ENCODE results near the gene AUTS2.

The AUTS2 gene

GRCh38 chr7:70474639-70475234 lies 876.5 kb downstream of the AUTS2 start:
- H3K4me3 ChIP-seq (replicated peaks; ENCODE audit: insufficient read depth, low read length) = no peak overlapping the region
- H3K27me3 ChIP-seq (ENCODE audit: insufficient read depth, poor library complexity, severe bottlenecking) = no peaks in the 10 kb centered on the region
- TF ChIP-seq REST (IDR thresholded peaks at IDR 0.05; ENCODE audit: insufficient replicate concordance, low read depth) (no peak), SPI1 (IDR thresholded peaks at IDR 0.05; ENCODE audit: borderline replicate concordance, low read depth) (no peak), CTCF (IDR thresholded peaks at IDR 0.05; ENCODE audit: insufficient read depth, low read length) (no peak), POLR2AphosphoS5 (IDR thresholded peaks at IDR 0.05; ENCODE audit: low read depth) (no peak), GABPA (IDR thresholded peaks at IDR 0.05; ENCODE audit: low read depth) (no peak)
- H3K27ac ChIP-seq (replicated peaks) = no peak overlapping the region
- DNase-seq (ENCODE audit: low read depth in 1 of 2, low spot score in 1 of 2) = no peak

GRCh38 chr7:70477036-70478010 lies 879.0 kb downstream of the AUTS2 start:
- Histone ChIP-seq H3K4me3 (replicated peaks; ENCODE audit: insufficient read depth, low read length) (no peak overlapping the region), H3K27me3 (ENCODE audit: insufficient read depth, poor library complexity, severe bottlenecking) (no peaks in the 10 kb centered on the region), H3K27ac (replicated peaks) (no peak overlapping the region)
- DNase-seq (ENCODE audit: low read depth in 1 of 2, low spot score in 1 of 2) = no peak
- TF ChIP-seq CTCF (IDR thresholded peaks at IDR 0.05; ENCODE audit: insufficient read depth, low read length) (no peak), REST (IDR thresholded peaks at IDR 0.05; ENCODE audit: insufficient replicate concordance, low read depth) (no peak), SPI1 (IDR thresholded peaks at IDR 0.05; ENCODE audit: borderline replicate concordance, low read depth) (no peak), POLR2AphosphoS5 (IDR thresholded peaks at IDR 0.05; ENCODE audit: low read depth) (no peak), GABPA (IDR thresholded peaks at IDR 0.05; ENCODE audit: low read depth) (no peak)

GRCh38 chr7:70479153-70480021 lies 881.1 kb downstream of the AUTS2 start:
- no peak for TF ChIP-seq CTCF (IDR thresholded peaks at IDR 0.05; ENCODE audit: insufficient read depth, low read length)
- no peak for TF ChIP-seq GABPA (IDR thresholded peaks at IDR 0.05; ENCODE audit: low read depth)
- TF ChIP-seq POLR2AphosphoS5 (IDR thresholded peaks at IDR 0.05; ENCODE audit: low read depth) = no peak
- no peak for TF ChIP-seq SPI1 (IDR thresholded peaks at IDR 0.05; ENCODE audit: borderline replicate concordance, low read depth)
- TF ChIP-seq REST (IDR thresholded peaks at IDR 0.05; ENCODE audit: insufficient replicate concordance, low read depth) = no peak
- no peaks in the 10 kb centered on the region for H3K27me3 ChIP-seq (ENCODE audit: insufficient read depth, poor library complexity, severe bottlenecking)
- H3K4me3 ChIP-seq (replicated peaks; ENCODE audit: insufficient read depth, low read length) = no peak overlapping the region
- H3K27ac ChIP-seq (replicated peaks) = no peak overlapping the region
- DNase-seq (ENCODE audit: low read depth in 1 of 2, low spot score in 1 of 2) = no peak

Measured in HL-60 (cell line).